Measurements from ENCODE around the gene PXN. TPM values are rescaled to one million over a fixed set of nuclear protein-coding genes. Genes with fewer than 3 reads are reported as not detected.
"Not testable (repeated sequence)": the region's sequence is repeated elsewhere in the genome, so short reads cannot be mapped to it uniquely, and the experiment has no call there.

PXN gene
- total RNA-seq, 1 donor from 2014 or later: 8.2 TPM

GRCh38 chr12:120214626-120215356, 50.7 kb downstream of the PXN start:
- Mint-ChIP-seq H3K27me3 (ENCODE audit: insufficient read depth, low read depth) (peaks cover 2% of the 10 kb centered on the region), H3K4me1 (peaks cover 6% of the 10 kb centered on the region), H3K27ac (no peak overlapping the region), H3K4me3 (no peak overlapping the region), H3K9me3 (no peaks in the 10 kb centered on the region), H3K36me3 (peaks cover 10% of the 10 kb centered on the region)
- no peaks in the 10 kb centered on the region for H3K79me2 ChIP-seq (ENCODE audit: low read depth)
- H3K27me3 ChIP-seq: no peaks in the 10 kb centered on the region
- no peak overlapping the region for H3K9ac ChIP-seq
- TF ChIP-seq CTCF (IDR thresholded peaks at IDR 0.05): no peak
- TF ChIP-seq EZH2 (IDR thresholded peaks at IDR 0.05): no peak
- TF ChIP-seq EZH2phosphoT487 (IDR thresholded peaks at IDR 0.05): no peak
- no peaks in the 10 kb centered on the region for H3K9me3 ChIP-seq (ENCODE audit: low read depth)
- H3F3A ChIP-seq (ENCODE audit: low read depth): no peaks in the 10 kb centered on the region
- no peak for DNase-seq (ENCODE audit: low spot score)
- no peaks in the 10 kb centered on the region for H4K20me1 ChIP-seq (ENCODE audit: low read depth)
- H3K27ac ChIP-seq: no peak overlapping the region
- H3K4me2 ChIP-seq: no peak overlapping the region
- H3K4me3 ChIP-seq: no peak overlapping the region
- H2AFZ ChIP-seq (replicated peaks): no peak overlapping the region
- no peaks in the 10 kb centered on the region for H3K36me3 ChIP-seq
- H3K4me1 ChIP-seq: no peaks in the 10 kb centered on the region

- Histone ChIP-seq H3F3A (ENCODE audit: low read depth) (no peaks in the 10 kb centered on the region), H3K36me3 (no peaks in the 10 kb centered on the region), H3K4me2 (no peak overlapping the region), H3K27me3 (no peaks in the 10 kb centered on the region), H3K9me3 (ENCODE audit: low read depth) (no peaks in the 10 kb centered on the region), H3K9ac (no peak overlapping the region), H4K20me1 (ENCODE audit: low read depth) (no peaks in the 10 kb centered on the region), H3K4me3 (no peak overlapping the region), H3K27ac (no peak overlapping the region), H2AFZ (replicated peaks) (no peak overlapping the region), H3K4me1 (no peaks in the 10 kb centered on the region), H3K79me2 (ENCODE audit: low read depth) (no peaks in the 10 kb centered on the region)
- H3K36me3 Mint-ChIP-seq: peaks cover 10% of the 10 kb centered on the region
- no peaks in the 10 kb centered on the region for H3K9me3 Mint-ChIP-seq
- no peak overlapping the region for H3K27ac Mint-ChIP-seq
- no peak overlapping the region for H3K4me3 Mint-ChIP-seq
- peaks cover 6% of the 10 kb centered on the region for H3K4me1 Mint-ChIP-seq
- peaks cover 2% of the 10 kb centered on the region for H3K27me3 Mint-ChIP-seq (ENCODE audit: insufficient read depth, low read depth)
- TF ChIP-seq EZH2 (IDR thresholded peaks at IDR 0.05): no peak
- TF ChIP-seq EZH2phosphoT487 (IDR thresholded peaks at IDR 0.05): no peak
- no peak for TF ChIP-seq CTCF (IDR thresholded peaks at IDR 0.05)
- no peak for DNase-seq (ENCODE audit: low spot score)
Measured at GRCh38 chr12:120213758-120214157, 51.8 kb downstream of the PXN start.

GRCh38 chr12:120213182-120213581, 52.3 kb downstream of the PXN start:
- H3K36me3 Mint-ChIP-seq: peaks cover 10% of the 10 kb centered on the region
- H3K36me3 ChIP-seq: not testable (repeated sequence)

GRCh38 chr12:120212301-120212700, 53.2 kb downstream of the PXN start:
- DNase-seq (ENCODE audit: low spot score): no peak
- Histone ChIP-seq H4K20me1 (ENCODE audit: low read depth) (no peaks in the 10 kb centered on the region), H3K4me3 (no peak overlapping the region), H2AFZ (replicated peaks) (no peak overlapping the region), H3K36me3 (no peaks in the 10 kb centered on the region), H3F3A (ENCODE audit: low read depth) (no peaks in the 10 kb centered on the region), H3K4me1 (no peaks in the 10 kb centered on the region), H3K79me2 (ENCODE audit: low read depth) (no peaks in the 10 kb centered on the region), H3K27me3 (no peaks in the 10 kb centered on the region), H3K27ac (no peak overlapping the region), H3K9ac (no peak overlapping the region), H3K4me2 (no peak overlapping the region), H3K9me3 (ENCODE audit: low read depth) (no peaks in the 10 kb centered on the region)
- TF ChIP-seq EZH2 (IDR thresholded peaks at IDR 0.05) (no peak), CTCF (IDR thresholded peaks at IDR 0.05) (no peak), EZH2phosphoT487 (IDR thresholded peaks at IDR 0.05) (no peak)
- Mint-ChIP-seq H3K4me1 (peaks cover 6% of the 10 kb centered on the region), H3K27me3 (ENCODE audit: insufficient read depth, low read depth) (peaks cover 2% of the 10 kb centered on the region), H3K9me3 (no peaks in the 10 kb centered on the region), H3K4me3 (no peak overlapping the region), H3K27ac (no peak overlapping the region), H3K36me3 (peaks cover 15% of the 10 kb centered on the region)

More at GRCh38 chr12:120213182-120213581, 52.3 kb downstream of the PXN start:
- not testable (repeated sequence) for H3K9me3 ChIP-seq (ENCODE audit: low read depth); H4K20me1 ChIP-seq (ENCODE audit: low read depth); DNase-seq (ENCODE audit: low spot score); H3K9me3 Mint-ChIP-seq; H3K4me2 ChIP-seq; H3K27ac ChIP-seq; H3K4me3 ChIP-seq; H3K79me2 ChIP-seq (ENCODE audit: low read depth); H3K9ac ChIP-seq; H3K27me3 Mint-ChIP-seq (ENCODE audit: insufficient read depth, low read depth); H3K4me3 Mint-ChIP-seq; H3K4me1 Mint-ChIP-seq; H3K27ac Mint-ChIP-seq; H3K27me3 ChIP-seq; H3F3A ChIP-seq (ENCODE audit: low read depth); H3K4me1 ChIP-seq; H2AFZ ChIP-seq (replicated peaks)
